GM21576 (cell line): ENCODE measurements around the gene ANKRA2.

Source experiments
- ATAC-seq: cut with Tn5 transposase; IDR thresholded peaks from one replicate; pipeline ENCODE4 v1.9.1; 2021; ENCODE audit warnings: mild to moderate bottlenecking, moderate library complexity; ENCODE audit not compliant: unreplicated experiment

Gene ANKRA2, protein sequence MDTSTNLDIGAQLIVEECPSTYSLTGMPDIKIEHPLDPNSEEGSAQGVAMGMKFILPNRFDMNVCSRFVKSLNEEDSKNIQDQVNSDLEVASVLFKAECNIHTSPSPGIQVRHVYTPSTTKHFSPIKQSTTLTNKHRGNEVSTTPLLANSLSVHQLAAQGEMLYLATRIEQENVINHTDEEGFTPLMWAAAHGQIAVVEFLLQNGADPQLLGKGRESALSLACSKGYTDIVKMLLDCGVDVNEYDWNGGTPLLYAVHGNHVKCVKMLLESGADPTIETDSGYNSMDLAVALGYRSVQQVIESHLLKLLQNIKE

DNA sequence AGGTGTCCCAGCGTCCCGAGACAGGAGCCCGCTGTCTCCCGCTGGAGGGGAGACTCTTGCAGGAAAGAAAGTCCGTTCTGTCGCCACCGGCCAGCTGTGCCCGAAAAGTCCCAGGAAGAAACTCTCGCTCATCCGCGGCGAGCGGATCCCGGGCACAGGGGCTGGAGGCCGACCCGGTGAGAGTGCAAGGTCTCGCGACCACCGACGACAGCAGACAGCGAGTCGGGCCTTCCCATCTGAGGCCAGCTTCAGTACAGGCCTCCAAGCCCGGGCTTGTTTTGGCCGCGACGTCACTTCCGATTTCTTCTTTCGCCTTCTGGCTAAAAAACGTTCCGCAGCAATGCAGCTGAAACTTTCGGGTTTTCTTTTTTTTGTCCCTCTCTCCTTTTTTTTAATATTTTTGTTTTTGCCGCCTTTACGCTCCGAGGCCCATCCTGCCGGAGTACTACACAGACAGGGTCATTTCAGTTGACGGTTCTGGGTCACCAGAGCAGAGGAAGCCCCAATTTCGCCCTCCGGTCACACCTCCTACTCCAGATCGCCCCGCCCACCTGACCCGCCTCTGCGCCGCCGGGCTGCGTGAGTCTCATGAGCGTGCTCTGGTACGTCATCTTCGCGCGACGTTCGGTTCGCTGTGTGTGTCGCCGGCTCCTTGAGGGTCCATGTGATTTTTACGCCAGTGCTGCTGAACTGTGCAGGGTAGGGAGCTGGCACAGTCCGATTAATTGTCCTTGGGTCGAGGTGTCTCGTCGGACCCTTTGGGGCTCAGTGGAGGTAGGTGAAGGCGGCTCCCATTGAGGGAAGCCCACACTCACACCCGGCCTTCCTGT is at the start of gene ANKRA2, which contains the start of gene UTP15:
TSS of gene ANKRA2 (minus strand) at position 501 of the 830 bp plus-strand sequence. CDS start 2,758 bp downstream, outside the sequence.
TSS of gene UTP15 (plus strand) at position 605 of the 830 bp plus-strand sequence. CDS start 1,602 bp downstream, outside the sequence.
- ATAC-seq, result peak; percentile 96

DNA sequence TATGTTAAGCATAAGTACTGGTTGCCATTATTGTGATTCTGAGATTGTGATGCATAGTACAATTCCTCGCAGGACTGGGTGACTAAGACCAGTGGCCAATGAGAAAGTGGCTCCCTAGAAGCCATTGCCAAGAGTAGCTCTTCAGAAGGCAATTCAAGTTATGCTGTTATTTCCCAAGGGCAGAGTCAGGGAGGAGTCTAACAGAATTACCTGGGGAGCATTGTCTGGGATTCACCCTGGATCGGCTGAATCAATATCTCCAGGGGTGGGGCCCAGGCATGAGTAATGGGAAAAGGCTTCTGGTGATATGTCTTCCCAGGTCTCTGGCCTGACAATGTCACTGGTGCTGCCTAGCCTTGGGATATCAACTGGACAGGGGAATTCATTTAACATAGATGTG is 49.6 kb upstream of the ANKRA2 start:
- ATAC-seq, result no peak

DNA sequence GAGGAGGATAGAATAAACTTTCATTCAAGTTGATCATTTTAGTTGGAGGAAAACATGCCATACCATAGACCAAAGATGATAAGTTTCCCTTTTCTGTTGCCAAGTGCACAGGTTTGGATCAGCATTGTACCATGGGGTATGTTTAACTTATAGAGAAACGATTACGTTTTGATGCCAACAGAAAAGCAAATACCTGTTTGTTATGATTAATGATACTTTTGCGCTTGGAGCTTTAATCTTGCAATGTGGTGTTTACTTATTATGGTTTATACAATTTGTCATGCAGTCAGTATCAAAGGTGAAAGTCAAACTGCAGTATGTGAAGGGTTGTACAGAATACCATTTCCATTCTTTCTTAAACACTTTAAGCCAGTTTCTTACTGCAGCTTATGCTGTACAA is 47.4 kb upstream of the ANKRA2 start:
- ATAC-seq, result no peak

DNA sequence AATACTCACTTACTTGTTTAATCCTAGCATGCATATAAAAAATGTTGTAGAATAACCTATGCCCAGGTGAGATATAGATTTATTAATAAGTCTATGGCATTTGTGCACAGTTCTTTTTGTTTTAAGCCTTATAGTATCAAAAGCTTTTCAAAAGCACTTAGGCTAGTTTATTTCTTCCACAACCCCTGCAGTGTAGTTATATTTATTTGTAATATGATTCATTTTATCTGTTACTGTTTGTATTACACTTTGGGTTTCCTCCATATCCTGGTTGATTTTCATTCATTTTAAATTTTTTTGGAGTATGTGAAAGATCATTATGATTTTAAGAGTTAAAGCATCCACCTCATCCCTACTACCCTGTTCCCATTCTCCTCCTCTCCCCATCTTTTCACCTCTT is 41.8 kb upstream of the ANKRA2 start:
- no peak for ATAC-seq

DNA sequence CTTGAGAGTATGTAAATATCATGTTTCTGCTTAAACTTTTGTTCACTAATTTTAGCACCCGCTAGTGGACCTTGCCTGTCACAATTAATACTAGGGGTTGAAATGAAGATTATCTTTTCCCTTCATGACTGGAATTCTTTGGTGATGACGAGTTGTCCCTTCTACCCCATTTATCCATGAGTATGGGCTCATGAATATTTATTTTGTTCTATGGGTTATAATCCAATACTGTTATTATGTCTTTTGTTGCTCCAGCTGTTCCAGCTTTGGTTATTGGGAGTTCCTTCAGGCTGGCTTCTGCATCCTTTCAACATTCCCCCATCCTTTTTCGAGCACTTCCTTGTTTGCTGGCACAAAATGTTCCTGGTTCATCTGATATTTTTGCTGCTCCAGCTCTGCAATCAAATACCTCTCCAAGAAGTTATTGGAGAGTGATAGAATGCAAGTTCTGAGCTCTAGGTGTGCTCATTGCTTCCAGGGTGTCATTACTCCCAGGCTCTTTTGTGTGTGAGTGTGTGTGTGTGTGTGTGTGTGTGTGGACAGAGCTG is 40.8 kb upstream of the ANKRA2 start:
- no peak for ATAC-seq

DNA sequence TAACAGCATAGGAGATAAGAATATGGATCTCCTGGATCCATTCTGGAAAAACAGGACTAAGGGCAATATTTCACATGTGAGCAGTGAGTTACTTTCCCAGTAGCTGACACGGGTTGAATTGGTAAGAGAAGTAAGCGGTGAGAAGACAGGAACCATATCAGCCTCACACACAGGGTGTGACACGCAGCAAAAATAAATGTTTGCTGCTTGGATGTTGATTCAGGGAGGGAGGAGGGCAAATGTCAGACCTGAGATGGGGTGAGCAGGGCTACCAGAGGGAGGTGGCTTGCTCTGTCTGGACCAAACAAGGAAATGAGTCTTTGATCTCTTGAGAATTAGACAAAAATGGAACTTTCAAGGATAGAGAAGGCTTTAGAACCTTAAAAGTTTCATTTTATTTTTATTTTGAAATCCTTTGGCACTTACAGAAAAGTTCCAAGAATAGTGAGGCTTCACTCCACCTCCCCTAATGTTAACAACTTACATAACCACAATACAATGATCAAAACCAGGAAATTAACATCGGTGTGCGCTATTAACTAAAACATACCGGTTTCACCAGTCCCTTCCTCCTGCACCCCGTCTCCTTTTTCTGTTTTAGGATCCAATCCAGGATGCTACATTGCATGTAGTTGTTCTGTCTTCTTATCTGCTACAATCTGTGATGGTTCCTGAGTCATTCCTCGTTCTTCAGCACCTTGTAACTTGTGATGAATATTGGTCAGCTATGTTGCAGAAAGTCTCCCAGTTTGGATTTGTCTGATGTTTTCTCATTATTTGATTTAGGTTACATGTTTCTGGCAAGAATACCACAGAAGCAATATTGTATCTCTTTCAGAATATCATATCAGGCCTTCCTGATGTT is 40.0 kb upstream of the ANKRA2 start:
- ATAC-seq, result no peak

DNA sequence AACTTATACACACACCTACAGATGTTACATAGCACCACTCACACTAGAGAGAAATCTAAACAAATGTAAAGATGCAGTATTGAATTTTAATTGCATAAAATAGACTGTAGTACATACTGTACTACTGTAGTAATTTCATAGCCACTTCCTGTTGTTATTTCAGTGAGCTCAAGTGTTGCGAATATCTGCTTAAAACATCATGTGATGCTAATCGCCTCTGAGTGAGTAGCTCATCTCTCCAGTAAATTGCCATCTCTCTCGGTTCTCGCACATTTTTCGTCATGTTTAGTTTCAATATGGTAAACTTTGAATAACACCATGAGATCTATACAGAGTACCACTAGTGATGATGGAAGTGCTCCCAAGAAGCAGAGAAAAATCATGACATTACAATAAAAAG is 38.6 kb upstream of the ANKRA2 start:
- no peak for ATAC-seq

DNA sequence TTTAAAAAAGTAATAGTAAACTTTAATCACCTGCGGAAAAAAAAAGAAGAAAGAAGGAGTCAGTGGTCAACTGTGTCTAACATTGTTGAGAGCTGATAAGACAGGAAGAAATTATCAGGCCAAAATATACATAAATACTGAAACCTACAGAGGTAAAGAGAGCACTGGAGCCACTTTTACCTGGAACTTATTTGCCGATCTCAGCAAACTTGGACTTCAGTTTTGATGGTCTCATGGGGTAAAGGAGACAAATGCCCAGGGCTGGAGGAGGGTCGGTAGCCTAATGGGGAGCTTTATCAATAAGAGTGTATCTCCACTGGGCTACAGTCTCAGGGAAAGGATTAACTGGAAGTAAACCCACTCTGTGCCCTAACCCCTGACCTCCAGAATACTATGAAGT is 33.9 kb upstream of the ANKRA2 start:
- ATAC-seq, result no peak

DNA sequence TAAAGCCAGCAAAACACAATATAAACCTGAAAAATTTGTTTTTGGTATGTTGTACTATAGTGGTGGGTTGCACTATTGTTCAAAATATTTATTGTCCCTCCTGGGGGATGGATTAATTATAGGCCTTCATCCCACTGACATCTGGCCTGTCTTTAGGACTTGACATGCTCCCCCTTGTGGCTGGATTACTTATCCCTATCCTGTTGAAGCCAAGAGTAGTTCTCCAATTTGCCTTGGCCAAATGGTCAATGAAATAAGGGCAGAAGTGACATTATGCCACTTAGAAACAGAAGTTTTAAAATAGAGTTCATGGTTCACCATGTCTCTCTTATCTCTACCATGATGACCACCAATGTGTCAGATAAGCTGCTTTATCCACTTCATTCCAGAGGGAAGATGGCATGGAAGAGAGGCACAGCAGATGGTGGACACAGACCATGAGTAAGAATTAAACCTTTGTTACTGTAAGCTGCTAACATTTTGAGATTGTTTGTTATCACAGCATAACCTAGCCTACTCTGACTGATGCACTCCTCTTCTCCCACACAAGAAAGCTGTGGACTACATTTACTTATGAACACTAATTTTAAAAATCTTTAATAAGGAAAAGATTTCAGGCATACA is 31.4 kb upstream of the ANKRA2 start:
- no peak for ATAC-seq

DNA sequence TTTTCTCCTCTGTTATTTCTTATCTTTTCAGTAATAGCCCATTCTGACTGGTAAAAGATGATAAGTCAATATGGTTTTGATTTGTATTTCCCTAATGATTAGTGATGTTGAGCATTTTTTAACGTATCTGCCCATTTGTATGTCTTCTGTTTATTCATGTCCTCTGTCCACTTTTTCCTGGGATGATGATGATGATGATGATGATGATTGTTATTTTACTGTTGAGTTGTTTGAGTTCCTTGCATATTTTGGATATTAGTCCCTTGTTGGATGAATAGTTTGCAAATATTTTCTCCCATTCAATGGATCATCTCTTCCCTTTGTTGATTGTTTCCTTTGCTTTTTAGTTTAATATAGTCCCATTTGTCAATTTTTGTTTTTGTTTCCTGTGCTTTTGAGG is 27.1 kb upstream of the ANKRA2 start:
- no peak for ATAC-seq

DNA sequence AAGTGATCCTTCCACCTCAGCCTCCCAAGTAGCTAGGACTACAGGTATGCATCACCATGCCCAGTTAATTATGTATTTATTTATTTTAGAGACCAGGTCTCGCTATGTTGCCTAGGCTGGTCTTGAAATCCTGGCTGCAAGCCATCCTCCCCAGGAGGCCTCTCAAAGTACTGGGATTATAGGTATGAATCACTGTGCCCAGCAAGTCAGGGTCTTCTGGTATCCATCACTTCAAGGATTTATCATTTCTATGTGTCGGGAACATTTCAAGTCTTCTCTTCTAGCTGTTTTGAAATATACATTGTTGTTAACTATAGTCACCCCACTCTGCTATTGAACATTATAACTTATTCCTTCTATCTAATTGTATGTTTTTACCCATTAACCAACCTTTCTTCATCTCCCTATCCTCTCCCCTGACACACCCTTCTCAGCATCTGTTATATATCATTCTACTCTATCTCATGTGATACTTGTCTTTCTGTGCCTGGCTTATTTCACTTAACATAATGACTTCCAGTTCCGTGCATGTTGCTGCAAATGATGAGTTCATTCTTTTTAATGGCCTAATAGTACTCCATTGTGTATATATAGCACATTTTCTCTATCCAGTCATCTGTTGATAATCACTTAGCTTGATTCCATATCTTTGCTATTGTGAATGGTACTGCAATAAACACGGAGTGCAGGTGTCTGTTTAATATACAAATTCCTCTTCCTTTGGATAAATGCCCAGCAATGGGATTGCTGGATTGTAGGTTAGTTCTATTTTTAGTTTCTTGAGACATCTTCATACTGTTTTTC is 26.5 kb upstream of the ANKRA2 start:
- ATAC-seq, result no peak

DNA sequence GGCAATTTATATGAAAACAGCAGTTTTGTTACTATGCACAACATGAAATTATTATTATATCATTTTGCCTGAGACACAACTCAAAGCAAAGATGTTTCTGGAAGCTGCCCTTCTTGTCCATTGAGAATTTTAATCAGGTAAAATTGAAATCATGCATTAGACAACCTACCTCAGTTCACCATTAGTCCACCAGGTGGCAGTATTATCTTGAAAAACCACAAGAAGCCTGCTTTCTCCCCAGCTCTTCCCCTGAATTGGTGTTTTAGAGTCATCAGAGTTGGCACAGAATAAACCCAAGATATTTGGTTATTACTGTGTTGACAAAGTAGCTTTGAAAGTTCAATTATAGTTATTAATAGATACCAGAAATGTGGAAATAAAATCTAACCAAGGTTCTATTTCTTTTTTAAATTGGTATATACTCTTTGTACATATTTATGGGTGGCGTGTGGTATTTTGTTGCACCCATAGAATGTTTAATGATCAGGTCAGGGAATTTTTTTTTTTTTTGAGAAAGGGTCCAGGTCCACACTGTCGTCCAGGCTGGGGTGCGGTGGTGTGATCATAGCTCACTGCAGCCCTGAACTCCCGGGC is 25.8 kb upstream of the ANKRA2 start:
- ATAC-seq, result peak; percentile 46

DNA sequence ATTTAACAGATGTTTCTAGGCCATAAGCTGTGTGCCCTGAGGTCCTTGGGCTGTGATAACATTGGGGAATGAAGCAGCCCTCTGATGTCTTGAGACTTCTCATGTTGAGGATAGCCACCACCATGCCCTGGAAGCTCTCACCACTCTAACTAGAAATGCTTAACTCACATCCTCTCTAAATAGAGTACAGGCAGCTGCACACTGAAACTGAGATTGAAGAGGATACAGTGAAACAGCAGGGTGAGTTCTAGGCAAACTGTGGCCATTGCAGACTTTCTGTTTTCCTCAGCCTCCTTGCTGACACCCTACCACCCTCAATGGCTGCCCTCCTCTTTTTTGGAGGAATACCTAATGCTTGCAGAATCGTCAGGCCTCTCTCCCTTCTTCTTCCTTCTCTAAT is 22.5 kb upstream of the ANKRA2 start:
- peak; percentile 50 for ATAC-seq

DNA sequence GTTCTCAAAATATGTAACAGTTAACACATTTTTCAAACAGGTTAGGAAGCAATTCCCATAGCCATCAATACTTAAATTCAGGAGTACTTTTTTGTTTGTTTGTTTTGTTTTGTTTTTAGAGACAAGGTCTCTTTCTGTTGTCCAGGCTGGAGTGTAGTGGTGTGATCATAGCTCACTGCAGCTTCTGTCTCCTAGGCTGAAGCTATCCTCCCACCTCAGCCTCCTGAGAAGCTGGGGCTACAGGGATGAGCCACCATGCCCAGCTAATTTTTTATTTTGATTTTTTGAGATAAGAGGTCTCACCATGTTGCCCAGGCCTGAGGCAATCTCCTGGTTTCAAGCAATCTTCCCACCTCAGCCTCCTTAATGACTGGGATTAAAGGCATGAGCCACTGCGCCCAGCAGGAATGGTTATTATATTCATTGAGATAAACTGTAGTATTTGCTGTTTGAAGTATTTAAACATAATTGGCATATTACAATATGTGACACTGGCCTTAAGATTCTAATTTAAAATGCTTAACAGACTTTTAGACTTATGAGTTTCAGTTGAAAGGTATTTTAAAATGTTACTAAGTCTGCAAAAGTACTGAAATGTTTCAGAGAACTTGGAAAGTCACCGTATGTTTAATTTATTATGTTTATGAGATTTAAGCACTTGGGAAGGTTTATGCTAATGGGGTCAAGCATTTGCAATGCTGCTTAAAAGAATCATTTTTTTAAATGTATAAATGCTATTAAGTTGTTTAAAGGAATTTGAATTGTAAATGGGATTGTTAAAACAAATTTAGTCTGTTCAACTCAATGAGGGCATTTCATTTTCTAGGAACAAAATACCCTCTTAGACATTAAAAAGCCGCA is 17.1 kb upstream of the ANKRA2 start:
- ATAC-seq, result no peak

DNA sequence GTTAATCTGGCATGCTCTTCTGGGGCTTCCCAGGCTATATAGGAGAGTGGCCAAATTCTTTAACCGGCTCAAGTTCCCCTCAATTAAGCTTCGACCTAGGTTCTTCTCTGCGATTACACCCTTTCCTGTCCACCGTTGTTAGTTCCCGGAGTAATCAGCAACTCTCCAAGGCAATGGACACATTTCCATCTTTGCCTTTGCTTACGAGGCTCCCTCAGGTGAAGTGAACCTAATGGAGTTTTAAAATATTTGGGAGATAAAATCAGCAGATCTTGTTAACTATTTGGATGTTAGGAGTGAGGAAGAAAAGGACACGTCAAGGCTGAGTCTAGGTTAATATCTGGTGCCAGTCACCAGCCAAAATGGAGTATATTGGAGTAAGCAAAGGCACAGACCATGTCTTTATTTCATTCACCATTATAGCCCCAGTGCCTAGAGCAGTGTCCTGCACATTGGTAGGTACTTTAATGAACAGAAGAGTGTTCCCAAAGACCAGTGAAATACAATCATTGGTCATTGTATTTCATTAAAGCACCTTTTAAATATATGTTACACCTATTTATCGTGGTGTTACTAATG is 619 bp upstream of the ANKRA2 start:
- no peak for ATAC-seq

DNA sequence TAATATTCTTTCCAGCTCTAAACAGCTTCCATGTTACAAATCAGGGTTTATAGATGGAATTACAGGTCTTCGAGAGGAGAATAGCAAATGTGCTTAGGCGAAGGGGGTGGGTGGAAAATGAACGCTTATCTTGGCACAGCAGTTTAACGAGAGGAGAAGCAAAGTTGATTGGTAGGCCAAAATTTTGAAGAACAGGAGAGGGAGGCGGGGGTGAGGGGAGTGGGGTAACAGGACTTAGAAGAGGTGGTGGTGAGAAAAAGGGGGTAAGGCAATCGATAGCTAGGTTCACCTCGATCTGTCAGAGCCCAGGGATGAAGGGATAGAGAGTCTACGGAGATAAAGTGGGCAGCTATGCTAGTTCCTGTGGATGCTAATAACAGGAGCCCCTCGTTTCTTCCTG is 764 bp downstream of the ANKRA2 start:
- no peak for ATAC-seq

DNA sequence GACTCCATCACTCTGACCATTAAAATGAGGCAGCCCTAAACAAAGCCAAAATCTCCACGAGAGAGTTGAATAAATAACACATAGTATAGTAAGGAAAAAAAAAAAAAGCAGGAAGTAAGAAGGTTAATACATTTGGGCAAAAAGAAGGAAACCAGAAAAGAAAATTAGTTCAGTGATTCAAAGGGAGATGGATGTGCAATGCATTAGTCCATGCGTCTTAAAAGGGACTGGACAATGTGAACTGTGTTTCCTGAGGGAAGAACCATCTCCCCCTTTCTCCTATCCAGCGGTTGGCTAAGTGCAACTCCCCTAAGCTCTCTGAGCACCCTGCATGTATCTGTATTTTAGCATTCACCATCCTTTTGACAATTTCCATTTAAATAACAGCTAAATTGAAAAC is 1.4 kb downstream of the ANKRA2 start:
- no peak for ATAC-seq

DNA sequence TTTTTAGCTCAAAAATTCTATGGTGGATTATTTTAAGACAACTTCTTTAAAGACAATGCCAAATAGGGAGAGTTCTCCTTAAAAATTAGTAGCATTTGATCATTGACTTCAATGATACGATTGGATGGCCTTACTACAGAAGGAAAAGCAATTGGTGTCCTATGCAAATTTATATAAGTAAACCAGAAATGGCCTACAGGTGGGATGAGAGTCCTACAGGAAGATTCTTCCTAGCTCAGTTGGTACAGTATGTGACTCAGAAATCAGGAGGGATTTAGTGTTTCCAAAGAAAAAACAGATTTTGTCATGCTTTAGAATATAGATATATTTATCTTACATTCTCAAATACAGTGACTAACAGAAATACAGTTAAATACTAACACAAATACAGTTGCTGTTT is 6.5 kb downstream of the ANKRA2 start:
- no peak for ATAC-seq
